HAP-1 (cell line): ENCODE results near the gene MACF1.
"Not testable (repeated sequence)": the region's sequence is repeated elsewhere in the genome, so short reads cannot be mapped to it uniquely, and the experiment has no call there.

Source experiments
- DNase-seq, 2 experiments: peaks; one replicate each; pipeline ENCODE4 v3.0.0-alpha.2; 2016 to 2020; ENCODE audit warnings: low spot score in 2 of 2
- H3K27me3 ChIP-seq: fragments of 250-450 bp; sonication (Bioruptor Pico); 2 replicates; pipeline ENCODE4 v1.5.1; 2020; ENCODE audit warnings: low read depth, mild to moderate bottlenecking, moderate library complexity
- H3K36me3 ChIP-seq: fragments of 250-450 bp; sonication (Bioruptor Pico); replicated peaks from 2 replicates; pipeline ENCODE4 v1.5.1; 2020; ENCODE audit warnings: mild to moderate bottlenecking
- H3K4me1 ChIP-seq: fragments of 250-450 bp; sonication (Bioruptor Pico); 2 replicates; pipeline ENCODE4 v1.5.1; 2020; ENCODE audit warnings: mild to moderate bottlenecking
- H3K4me3 ChIP-seq: fragments of 250-450 bp; sonication (Bioruptor Pico); 2 replicates; pipeline ENCODE4 v1.5.1; 2020; ENCODE audit warnings: mild to moderate bottlenecking, moderate library complexity
- H3K9me3 ChIP-seq: fragments of 250-450 bp; sonication (Bioruptor Pico); 2 replicates; pipeline ENCODE4 v1.5.1; 2020; ENCODE audit warnings: mild to moderate bottlenecking, moderate library complexity
- in situ Hi-C: fragments of 300-500 bp; cut with MboI; formaldehyde crosslinking; loops from 3 replicates; pipeline ENCODE4 v1.14.3; 2020; ENCODE audit warnings: low sequenced_read_pairs, inconsistent platforms, mixed read lengths

Gene MACF1

GRCh38 chr1:39522661-39523567 lies 318.4 kb downstream of the MACF1 start:
- Histone ChIP-seq H3K4me3 (no peak overlapping the region), H3K9me3 (no peaks in the 10 kb centered on the region), H3K4me1 (no peaks in the 10 kb centered on the region), H3K27me3 (no peaks in the 10 kb centered on the region), H3K36me3 (peaks cover 3% of the 10 kb centered on the region; the same call in 1 of the 2 replicates)
- no peak for DNase-seq
- in situ Hi-C loops = no loop called here

GRCh38 chr1:39524171-39524570 lies 319.7 kb downstream of the MACF1 start:
- no peak for DNase-seq
- H3K4me1 ChIP-seq = no peaks in the 10 kb centered on the region
- H3K27me3 ChIP-seq = no peaks in the 10 kb centered on the region
- no peaks in the 10 kb centered on the region for H3K9me3 ChIP-seq
- peaks cover 3% of the 10 kb centered on the region; the same call in 1 of the 2 replicates for H3K36me3 ChIP-seq
- no peak overlapping the region for H3K4me3 ChIP-seq
- in situ Hi-C loops = no loop called here

DNA sequence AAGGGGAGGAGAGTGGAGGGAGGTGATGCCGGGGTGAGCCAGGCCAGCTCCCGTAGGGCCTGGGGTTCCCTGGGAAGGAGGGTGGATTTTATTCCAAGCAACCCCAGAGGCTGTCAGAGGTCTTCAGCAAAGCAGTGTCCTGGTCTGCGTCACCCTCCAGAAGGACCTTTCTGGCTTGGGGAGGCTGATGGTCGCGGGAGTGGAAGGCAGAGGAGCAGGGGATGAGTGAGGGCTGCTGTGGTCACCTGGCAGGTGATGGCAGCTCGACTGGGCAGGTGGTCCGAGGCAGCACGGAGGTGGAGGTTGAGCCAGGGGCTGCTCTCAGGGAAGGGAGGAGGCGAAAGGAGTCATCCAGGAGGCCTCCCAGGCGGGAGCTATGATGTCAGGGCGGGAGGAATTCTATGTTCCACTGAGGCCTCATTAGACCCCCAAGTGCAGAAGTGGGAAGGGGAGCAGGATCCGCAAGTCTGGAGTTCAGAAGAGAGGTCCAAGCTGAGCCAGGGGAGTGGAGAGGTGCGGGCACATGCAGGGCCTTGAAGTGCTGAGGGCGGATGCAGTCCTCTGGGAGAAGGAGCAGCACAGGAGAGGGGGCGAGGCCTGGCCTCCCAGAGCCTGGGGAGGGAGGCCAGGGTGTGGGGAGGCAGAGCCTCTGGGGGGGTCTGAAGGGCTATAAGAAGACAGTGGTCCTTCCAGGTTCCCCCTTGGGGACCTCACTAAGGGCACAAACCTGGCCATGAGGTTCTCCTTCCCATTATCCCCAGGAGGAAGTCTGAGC lies 320.3 kb downstream of the MACF1 start:
- in situ Hi-C loops = loop anchor here (25.0 kb wide), 1 partner anchor 262 kb away; no protein-coding TSS in a partner anchor
- no peaks in the 10 kb centered on the region for H3K4me1 ChIP-seq
- peaks cover 3% of the 10 kb centered on the region; the same call in 1 of the 2 replicates for H3K36me3 ChIP-seq
- H3K9me3 ChIP-seq = no peaks in the 10 kb centered on the region
- DNase-seq = no peak
- no peak overlapping the region for H3K4me3 ChIP-seq
- no peaks in the 10 kb centered on the region for H3K27me3 ChIP-seq

- Histone ChIP-seq H3K27me3 (no peaks in the 10 kb centered on the region), H3K9me3 (no peaks in the 10 kb centered on the region), H3K36me3 (peaks cover 3% of the 10 kb centered on the region; the same call in 1 of the 2 replicates), H3K4me3 (no peak overlapping the region), H3K4me1 (no peaks in the 10 kb centered on the region)
- in situ Hi-C loops = loop anchor here (25.0 kb wide), 1 partner anchor 263 kb away; no protein-coding TSS in a partner anchor
- DNase-seq = no peak
These were observed 321.1 kb downstream of the MACF1 start for GRCh38 chr1:39525366-39526165.

DNA sequence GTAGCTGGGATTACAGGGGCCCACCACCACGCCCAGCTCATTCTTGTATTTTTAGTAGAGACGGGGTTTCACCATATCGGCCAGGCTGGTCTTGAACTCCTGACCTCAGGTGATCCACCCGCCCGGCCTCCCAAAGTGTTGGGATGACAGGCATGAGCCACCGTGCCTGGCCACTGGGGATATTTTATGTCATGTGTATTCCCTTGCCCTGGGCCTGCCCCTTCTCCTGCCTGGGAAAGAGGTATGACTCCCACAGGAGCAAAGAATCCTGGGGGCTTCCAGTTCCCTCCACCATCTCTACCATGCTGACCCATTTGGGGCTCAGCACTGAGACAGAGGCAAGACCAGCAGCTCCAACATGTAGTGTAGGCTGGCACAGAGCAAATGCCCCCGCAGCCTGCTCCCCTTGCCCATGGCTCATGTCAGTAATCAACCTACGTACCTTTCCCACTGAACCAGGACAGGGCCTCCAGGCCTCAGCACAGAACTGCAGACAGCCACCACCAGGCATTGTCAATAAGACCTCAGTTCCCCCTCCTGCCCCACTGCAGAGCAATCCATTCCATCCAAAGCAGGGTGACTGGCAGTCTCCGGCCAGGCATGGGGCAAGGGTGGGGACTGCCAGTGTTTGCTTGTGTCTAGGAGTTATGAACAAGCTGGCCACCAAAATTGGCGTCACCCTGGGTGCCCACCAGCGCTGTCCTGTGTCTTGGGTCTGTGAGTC lies 322.1 kb downstream of the MACF1 start:
- Histone ChIP-seq H3K9me3 (no peaks in the 10 kb centered on the region), H3K36me3 (peaks cover 5% of the 10 kb centered on the region; the same call in 1 of the 2 replicates), H3K4me3 (no peak overlapping the region), H3K27me3 (no peaks in the 10 kb centered on the region), H3K4me1 (no peaks in the 10 kb centered on the region)
- DNase-seq = no peak
- in situ Hi-C loops = loop anchor here (25.0 kb wide), 1 partner anchor 264 kb away; no protein-coding TSS in a partner anchor

- H3K27me3 ChIP-seq, H3K4me3 ChIP-seq, H3K4me1 ChIP-seq, DNase-seq, H3K36me3 ChIP-seq, H3K9me3 ChIP-seq: not testable (repeated sequence)
- in situ Hi-C loops = loop anchor here (25.0 kb wide), 1 partner anchor 265 kb away; no protein-coding TSS in a partner anchor
These were observed 322.7 kb downstream of the MACF1 start for GRCh38 chr1:39527190-39527579.

GRCh38 chr1:39528082-39528481 lies 323.6 kb downstream of the MACF1 start:
- no peak overlapping the region for H3K4me3 ChIP-seq
- no peaks in the 10 kb centered on the region for H3K4me1 ChIP-seq
- peaks cover 8% of the 10 kb centered on the region; the same call in 1 of the 2 replicates for H3K36me3 ChIP-seq
- no peaks in the 10 kb centered on the region for H3K27me3 ChIP-seq
- in situ Hi-C loops = loop anchor here (25.0 kb wide), 1 partner anchor 266 kb away; no protein-coding TSS in a partner anchor
- no peak for DNase-seq
- H3K9me3 ChIP-seq = no peaks in the 10 kb centered on the region

GRCh38 chr1:39529901-39530535 lies 325.5 kb downstream of the MACF1 start:
- in situ Hi-C loops = loop anchor here (25.0 kb wide), 1 partner anchor 268 kb away; no protein-coding TSS in a partner anchor
- Histone ChIP-seq H3K4me3 (no peak overlapping the region), H3K4me1 (no peaks in the 10 kb centered on the region), H3K36me3 (peaks cover 8% of the 10 kb centered on the region; the same call in 1 of the 2 replicates), H3K9me3 (no peaks in the 10 kb centered on the region), H3K27me3 (no peaks in the 10 kb centered on the region)
- DNase-seq = no peak

DNA sequence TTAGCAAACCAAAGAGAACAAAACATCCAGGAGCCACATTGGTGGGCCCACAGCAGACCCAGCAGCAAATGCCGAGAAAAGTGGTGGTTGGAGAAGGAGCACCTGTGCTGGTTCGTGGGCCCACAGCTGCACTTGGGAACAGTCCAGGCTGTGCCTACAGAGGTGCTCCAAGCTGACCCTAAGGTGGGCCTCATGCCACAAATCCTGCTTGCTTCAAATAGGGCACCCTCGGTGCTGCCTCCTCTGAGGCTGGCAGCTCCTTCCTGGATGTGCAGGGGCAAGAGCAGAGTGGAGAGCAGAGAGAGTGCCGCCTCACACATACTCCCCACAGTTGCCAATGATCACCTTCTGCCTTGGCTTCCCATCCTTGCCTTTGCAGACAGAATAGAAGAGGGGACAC lies 327.0 kb downstream of the MACF1 start:
- Histone ChIP-seq H3K9me3 (no peaks in the 10 kb centered on the region), H3K4me3 (no peak overlapping the region), H3K36me3 (peaks cover 7% of the 10 kb centered on the region; the same call in 1 of the 2 replicates), H3K4me1 (no peaks in the 10 kb centered on the region), H3K27me3 (no peaks in the 10 kb centered on the region)
- in situ Hi-C loops = loop anchor here (25.0 kb wide), 1 partner anchor 269 kb away; no protein-coding TSS in a partner anchor
- DNase-seq = no peak

DNA sequence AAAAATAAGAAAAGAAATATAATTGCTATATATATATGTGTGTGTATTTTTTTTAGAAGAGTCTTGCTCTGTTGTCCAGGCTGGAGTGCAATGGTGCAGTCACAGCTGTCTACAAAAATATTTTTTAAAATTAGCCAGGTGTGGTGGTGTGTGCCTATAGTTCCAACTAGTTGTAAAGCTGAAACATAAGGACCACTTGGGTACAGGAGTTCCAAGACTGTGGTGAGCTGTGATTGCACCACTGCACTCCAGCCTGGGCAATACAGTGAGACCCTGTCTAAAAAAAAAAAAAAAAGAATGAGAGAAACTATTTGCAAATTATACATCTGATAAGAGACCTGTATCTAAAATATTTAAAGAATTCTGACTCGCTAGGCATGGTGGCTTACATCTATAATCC lies 328.9 kb downstream of the MACF1 start:
- no peak for DNase-seq
- peaks cover 7% of the 10 kb centered on the region; the same call in 1 of the 2 replicates for H3K36me3 ChIP-seq
- no peaks in the 10 kb centered on the region for H3K27me3 ChIP-seq
- no peaks in the 10 kb centered on the region for H3K9me3 ChIP-seq
- no peaks in the 10 kb centered on the region for H3K4me1 ChIP-seq
- in situ Hi-C loops = loop anchor here (25.0 kb wide), 1 partner anchor 271 kb away; no protein-coding TSS in a partner anchor
- H3K4me3 ChIP-seq = no peak overlapping the region
